Esophagus muscularis mucosa (tissue), 3 donors: ENCODE data around the gene CHL1.

Source experiments
- POLR2A ChIP-seq: fragments of 450-650 bp; IDR thresholded peaks from one replicate; pipeline ENCODE4 v1.6.1; 2017; ENCODE audit warnings: antibody characterized with exemption, moderate library complexity, mild to moderate bottlenecking, low read depth
- POLR2AphosphoS5 ChIP-seq, 2 donors: sonication (generic); formaldehyde crosslinking; IDR thresholded peaks; one replicate each; pipeline ENCODE4 v1.6.1; 2017; ENCODE audit warnings: antibody characterized with exemption in 2 of 2
- TF ChIP-seq, protein P1 (sequence below), 3 experiments: fragments of 200-600 bp in 2 of 3; fragments of 450-650 bp in 1 of 3; sonication (generic) in 2 of 3; IDR thresholded peaks; one replicate each; pipeline ENCODE4 v1.5.1; 2017 to 2019; ENCODE audit warnings: antibody characterized with exemption in 3 of 3, mild to moderate bottlenecking in 2 of 3, moderate library complexity in 1 of 3

- TF ChIP-seq, protein P1, sequence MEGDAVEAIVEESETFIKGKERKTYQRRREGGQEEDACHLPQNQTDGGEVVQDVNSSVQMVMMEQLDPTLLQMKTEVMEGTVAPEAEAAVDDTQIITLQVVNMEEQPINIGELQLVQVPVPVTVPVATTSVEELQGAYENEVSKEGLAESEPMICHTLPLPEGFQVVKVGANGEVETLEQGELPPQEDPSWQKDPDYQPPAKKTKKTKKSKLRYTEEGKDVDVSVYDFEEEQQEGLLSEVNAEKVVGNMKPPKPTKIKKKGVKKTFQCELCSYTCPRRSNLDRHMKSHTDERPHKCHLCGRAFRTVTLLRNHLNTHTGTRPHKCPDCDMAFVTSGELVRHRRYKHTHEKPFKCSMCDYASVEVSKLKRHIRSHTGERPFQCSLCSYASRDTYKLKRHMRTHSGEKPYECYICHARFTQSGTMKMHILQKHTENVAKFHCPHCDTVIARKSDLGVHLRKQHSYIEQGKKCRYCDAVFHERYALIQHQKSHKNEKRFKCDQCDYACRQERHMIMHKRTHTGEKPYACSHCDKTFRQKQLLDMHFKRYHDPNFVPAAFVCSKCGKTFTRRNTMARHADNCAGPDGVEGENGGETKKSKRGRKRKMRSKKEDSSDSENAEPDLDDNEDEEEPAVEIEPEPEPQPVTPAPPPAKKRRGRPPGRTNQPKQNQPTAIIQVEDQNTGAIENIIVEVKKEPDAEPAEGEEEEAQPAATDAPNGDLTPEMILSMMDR (IDR thresholded peaks at IDR 0.05) = no peak
- TF ChIP-seq POLR2A (no peak), POLR2AphosphoS5 (IDR thresholded peaks at IDR 0.05) (no peak)
Observed at GRCh38 chr3:195666-196065, 897 bp upstream of the CHL1 start.
